Naive B cell (primary cell): ENCODE results near the gene GJA8. TPM values are rescaled to one million over a fixed set of nuclear protein-coding genes. Genes with fewer than 3 reads are reported as not detected.
"Not testable (repeated sequence)": the region's sequence is repeated elsewhere in the genome, so short reads cannot be mapped to it uniquely, and the experiment has no call there.

Source experiments
- ATAC-seq, 2 donors: fragments of 150-1000 bp; cut with Tn5 transposase; 2 replicates each; pipeline ENCODE4 v1.10.0; 2021; ENCODE audit warnings: low read depth in 2 of 2, mild to moderate bottlenecking in 2 of 2, moderate library complexity in 2 of 2
- DNase-seq: peaks from one replicate; pipeline ENCODE4 v3.0.0; 2022
- H3K27ac Mint-ChIP-seq, 6 donors: one replicate each; pipeline ENCODE4 v1.8.0; 2020 to 2022; ENCODE audit warnings: mild to moderate bottlenecking in 6 of 6, mixed read lengths in 6 of 6, moderate library complexity in 5 of 6, inconsistent platforms in 2 of 6
- H3K27me3 Mint-ChIP-seq, 3 donors: one replicate each; pipeline ENCODE4 v1.8.0; 2021 to 2022; ENCODE audit warnings: mixed read lengths in 3 of 3, mild to moderate bottlenecking in 1 of 3
- H3K36me3 Mint-ChIP-seq, 2 donors: one replicate each; pipeline ENCODE4 v1.8.0; 2020 to 2022; ENCODE audit warnings: mixed read lengths in 2 of 2, inconsistent platforms in 1 of 2, mild to moderate bottlenecking in 1 of 2
- H3K4me1 Mint-ChIP-seq, 3 donors: one replicate each; pipeline ENCODE4 v1.8.0; 2020 to 2022; ENCODE audit warnings: mixed read lengths in 3 of 3, inconsistent platforms in 1 of 3, mild to moderate bottlenecking in 1 of 3, moderate library complexity in 1 of 3
- H3K4me3 Mint-ChIP-seq, 8 donors: one replicate each; pipeline ENCODE4 v1.8.0; 2020 to 2022; ENCODE audit warnings: mild to moderate bottlenecking in 8 of 8, mixed read lengths in 8 of 8, moderate library complexity in 8 of 8, inconsistent platforms in 2 of 8
- H3K9me3 Mint-ChIP-seq, 7 donors: one replicate each; pipeline ENCODE4 v1.8.0; 2020 to 2022; ENCODE audit warnings: mixed read lengths in 7 of 7, mild to moderate bottlenecking in 5 of 7, inconsistent platforms in 2 of 7, moderate library complexity in 1 of 7
- polyA plus RNA-seq, 6 donors: library from polyadenylated mRNA; unstranded; fragments of 300-500 nt; fragmentation: Illumina TruSeq; gene quantifications; one replicate each; pipeline ENCODE4 v1.2.3, GENCODE V29; 2021; ENCODE audit warnings: low read depth in 6 of 6

GJA8 gene
- polyA plus RNA-seq, 6 donors from 2014 or later: not detected

DNA sequence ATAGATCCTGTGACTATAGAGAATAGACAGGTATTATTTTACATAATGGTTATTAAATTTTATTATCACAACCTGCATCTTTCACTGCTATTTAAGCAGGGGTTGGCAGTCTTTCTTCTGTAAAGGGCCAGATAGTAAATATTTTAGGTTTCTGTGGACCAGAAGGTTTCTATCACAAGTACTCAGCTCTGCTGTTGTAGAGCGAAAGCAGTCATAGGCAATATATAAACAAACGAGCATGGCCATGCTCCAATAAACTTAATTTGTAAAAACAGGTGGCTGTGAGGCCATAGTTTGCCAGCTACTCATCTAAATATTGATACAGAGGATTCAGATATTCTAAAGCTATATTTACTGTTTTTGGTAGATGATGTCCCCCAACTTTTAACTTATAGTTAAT, 37.9 kb downstream of the GJA8 start:
- DNase-seq, ATAC-seq, H3K4me1 Mint-ChIP-seq, H3K4me3 Mint-ChIP-seq, H3K27ac Mint-ChIP-seq, H3K36me3 Mint-ChIP-seq, H3K9me3 Mint-ChIP-seq, H3K27me3 Mint-ChIP-seq: not testable (repeated sequence)

DNA sequence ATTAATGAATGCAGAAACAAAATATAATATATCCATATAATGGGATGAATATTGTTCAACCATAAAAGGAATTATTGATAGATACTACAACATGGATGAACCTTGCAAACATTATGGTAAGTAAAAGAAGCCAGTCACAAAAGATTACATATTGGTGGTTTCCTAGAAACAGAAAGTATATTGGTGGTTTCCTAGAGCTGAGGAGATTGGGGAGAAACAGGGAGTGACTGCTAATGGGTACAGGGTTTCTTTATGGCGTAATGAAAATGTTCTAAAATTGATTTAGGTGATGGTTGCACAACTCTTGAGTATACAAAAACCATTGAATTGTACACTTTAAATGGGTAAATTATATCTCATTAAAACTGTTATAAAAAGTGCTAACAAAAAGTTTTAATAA, 40.0 kb downstream of the GJA8 start:
- H3K27me3 Mint-ChIP-seq, H3K36me3 Mint-ChIP-seq, ATAC-seq: not testable (repeated sequence)

GRCh38 chr1:147949517-147949916, 46.9 kb downstream of the GJA8 start:
- not testable (repeated sequence) for H3K27me3 Mint-ChIP-seq, H3K36me3 Mint-ChIP-seq, ATAC-seq, H3K9me3 Mint-ChIP-seq, DNase-seq, H3K4me3 Mint-ChIP-seq, H3K27ac Mint-ChIP-seq
- peaks cover 0 to 17% (median 5%) of the 10 kb centered on the region in 3 donors for H3K4me1 Mint-ChIP-seq

More for the DNA sequence above, 40.0 kb downstream of the GJA8 start:
- H3K27ac Mint-ChIP-seq, H3K9me3 Mint-ChIP-seq, H3K4me1 Mint-ChIP-seq, H3K4me3 Mint-ChIP-seq, DNase-seq: not testable (repeated sequence)

Other genes with a start within 250 kb of the GJA8 start
- 1 to 10 TPM in 5 of 6 donors, not detected in 1; 3.4 to 8.9 (median 5.6) TPM for gene ACP6, start 232.3 kb upstream of the GJA8 start, polyA plus RNA-seq
- not detected for gene GJA5, start 142.2 kb upstream of the GJA8 start, polyA plus RNA-seq
- gene GPR89B, start 25.6 kb downstream of the GJA8 start, polyA plus RNA-seq: 10 to 100 TPM; 10.5 to 19.0 (median 12.8) TPM
- 10 to 100 TPM in 1 of 6 donors, 1 to 10 TPM in 5; 1.3 to 10.1 (median 3.9) TPM for gene NBPF11, start 249.5 kb downstream of the GJA8 start, polyA plus RNA-seq